SH-SY5Y (cell line): Measurements from ENCODE around the gene L1TD1.

Experiments used
- GATA2 ChIP-seq: IDR thresholded peaks from 2 replicates; pipeline ENCODE4 v1.6.1; 2011; ENCODE audit warnings: mild to moderate bottlenecking, low read depth, low read length
- GATA3 ChIP-seq: IDR thresholded peaks from 2 replicates; pipeline ENCODE4 v1.6.1; 2011; ENCODE audit warnings: low read depth, mild to moderate bottlenecking, low read length, moderate library complexity

L1TD1 gene

DNA sequence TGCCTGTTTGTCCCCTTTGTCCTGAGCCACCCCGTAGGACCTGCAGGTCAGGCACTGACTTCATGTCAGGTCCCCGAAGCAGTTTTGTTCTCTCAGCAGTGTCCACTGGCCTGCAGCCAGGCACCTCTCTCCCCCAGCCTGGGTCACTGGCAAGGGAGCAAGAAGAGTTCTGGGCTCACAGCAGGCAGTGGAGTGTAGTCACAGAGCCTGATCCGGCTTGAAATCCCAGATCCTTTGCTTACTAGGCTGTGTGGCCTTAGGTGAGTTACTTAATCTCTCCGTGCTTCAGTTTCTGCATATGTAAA lies 34.2 kb downstream of the L1TD1 start:
- TF ChIP-seq GATA2 (no peak), GATA3 (no peak)

DNA sequence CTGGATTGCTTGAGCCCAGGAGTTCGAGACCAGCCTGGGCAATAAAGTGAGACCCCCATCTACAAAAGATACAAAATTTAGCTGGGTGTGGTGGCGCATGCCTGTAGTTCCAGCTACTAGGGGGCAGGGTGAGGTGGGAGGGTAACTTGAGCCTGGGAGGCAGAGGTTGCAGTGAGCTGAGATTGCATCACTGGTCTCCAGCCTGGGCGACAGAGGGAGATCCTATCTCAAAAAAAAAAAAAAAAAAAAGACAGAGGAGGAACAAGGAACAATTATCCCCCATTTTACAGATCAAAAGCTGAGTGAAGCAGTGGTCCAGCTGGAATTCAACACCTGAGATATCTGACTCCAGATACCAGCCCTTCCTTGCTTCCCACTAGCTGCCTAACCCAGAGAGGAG lies 34.8 kb downstream of the L1TD1 start:
- TF ChIP-seq GATA2: no peak
- TF ChIP-seq GATA3: no peak

GRCh38 chr1:62229932-62230331 lies 35.3 kb downstream of the L1TD1 start:
- TF ChIP-seq GATA2 (peak; percentile 98), GATA3 (peak; percentile 94)

GRCh38 chr1:62230718-62231117 lies 36.1 kb downstream of the L1TD1 start:
- TF ChIP-seq GATA2 (no peak), GATA3 (no peak)

DNA sequence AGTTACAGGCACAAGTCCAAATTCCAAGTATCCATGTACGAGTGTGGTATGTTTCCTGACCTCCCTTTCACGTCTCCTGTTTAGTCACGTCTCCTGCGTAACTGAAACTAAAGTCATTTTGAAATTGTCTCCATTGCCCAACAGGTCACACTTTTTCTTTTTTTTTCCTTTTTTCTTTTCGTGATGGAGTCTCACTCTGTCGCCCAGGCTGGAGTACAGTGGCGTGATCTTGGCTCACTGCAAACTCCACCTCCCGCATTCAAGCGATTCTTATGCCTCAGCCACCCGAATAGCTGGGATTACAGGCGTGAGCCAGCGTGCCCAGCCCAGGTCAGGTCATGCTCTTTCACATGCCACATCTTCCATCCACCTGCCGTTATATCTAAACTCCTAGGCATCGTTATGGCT lies 38.2 kb downstream of the L1TD1 start:
- TF ChIP-seq GATA3: no peak
- TF ChIP-seq GATA2: no peak

- TF ChIP-seq GATA2: no peak
- TF ChIP-seq GATA3: no peak
These were observed 39.3 kb downstream of the L1TD1 start for GRCh38 chr1:62233926-62234450.

GRCh38 chr1:62234688-62235087 lies 40.0 kb downstream of the L1TD1 start:
- no peak for TF ChIP-seq GATA2
- TF ChIP-seq GATA3: no peak

DNA sequence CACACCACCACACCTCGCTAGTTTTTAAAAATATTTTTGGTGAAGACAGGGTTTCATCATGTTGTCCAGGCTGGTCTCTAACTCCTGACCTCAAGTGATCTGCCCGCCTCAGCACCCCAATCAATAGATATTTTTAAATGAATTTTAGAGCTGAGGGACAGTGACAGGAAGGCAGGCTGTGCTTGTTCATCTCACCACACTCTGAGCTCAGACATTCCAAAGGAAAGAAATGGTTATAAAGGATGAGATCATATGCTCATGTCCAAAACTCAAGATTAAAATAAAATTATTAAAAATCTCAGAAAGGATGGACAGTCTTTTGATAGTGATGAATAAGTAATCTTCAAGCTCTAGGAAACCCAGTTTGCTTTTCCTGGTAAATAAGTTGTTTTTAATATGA lies 40.9 kb downstream of the L1TD1 start:
- TF ChIP-seq GATA2 (no peak), GATA3 (no peak)

- TF ChIP-seq GATA3 (no peak), GATA2 (no peak)
These were observed 42.7 kb downstream of the L1TD1 start for GRCh38 chr1:62237361-62237760.

DNA sequence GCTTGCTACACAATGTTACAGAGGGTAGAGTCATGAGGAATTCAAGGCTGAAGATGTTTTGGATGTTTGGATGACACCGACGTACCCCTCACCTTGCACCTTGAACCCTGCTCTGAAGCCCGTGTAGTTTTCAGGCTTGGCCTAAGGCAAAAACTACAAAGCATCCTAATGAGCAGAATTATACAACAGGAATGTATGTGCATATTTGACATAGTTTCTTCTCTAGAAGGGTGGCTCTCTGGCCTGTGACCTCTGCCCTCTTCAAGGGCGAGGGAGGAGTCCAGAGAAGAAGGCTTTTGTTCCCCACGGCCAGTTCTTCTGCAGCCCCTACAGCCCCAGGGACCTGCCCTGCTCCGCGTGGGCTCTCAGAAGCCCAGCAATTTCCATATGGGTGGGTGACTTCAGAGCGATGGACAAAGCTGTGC lies 43.3 kb downstream of the L1TD1 start:
- no peak for TF ChIP-seq GATA2
- no peak for TF ChIP-seq GATA3

DNA sequence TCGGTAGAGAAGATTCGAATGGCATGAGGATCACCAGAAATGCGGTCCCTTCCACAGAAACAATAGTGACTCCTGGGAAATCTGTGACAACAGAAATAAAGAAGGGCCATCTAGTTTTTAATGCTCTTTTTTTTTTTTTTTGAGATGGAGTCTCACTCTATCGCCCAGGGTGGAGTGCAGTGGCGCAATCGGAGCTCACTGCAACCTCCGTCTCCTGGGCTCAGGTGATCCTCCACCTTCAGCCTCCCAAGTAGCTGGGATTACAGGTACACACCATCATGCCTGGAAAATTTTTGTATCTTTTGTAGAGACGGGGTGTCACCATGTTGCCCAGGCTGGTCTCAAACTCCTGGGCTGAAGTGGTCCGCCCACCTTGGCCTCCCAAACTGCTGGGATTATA lies 43.9 kb downstream of the L1TD1 start:
- no peak for TF ChIP-seq GATA2
- TF ChIP-seq GATA3: no peak

GRCh38 chr1:62240651-62241370 lies 46.2 kb downstream of the L1TD1 start:
- no peak for TF ChIP-seq GATA2
- TF ChIP-seq GATA3: no peak

GRCh38 chr1:62241371-62242131 lies 46.9 kb downstream of the L1TD1 start:
- no peak for TF ChIP-seq GATA3

GRCh38 chr1:62245201-62245600 lies 50.6 kb downstream of the L1TD1 start:
- TF ChIP-seq GATA3: no peak
- no peak for TF ChIP-seq GATA2

DNA sequence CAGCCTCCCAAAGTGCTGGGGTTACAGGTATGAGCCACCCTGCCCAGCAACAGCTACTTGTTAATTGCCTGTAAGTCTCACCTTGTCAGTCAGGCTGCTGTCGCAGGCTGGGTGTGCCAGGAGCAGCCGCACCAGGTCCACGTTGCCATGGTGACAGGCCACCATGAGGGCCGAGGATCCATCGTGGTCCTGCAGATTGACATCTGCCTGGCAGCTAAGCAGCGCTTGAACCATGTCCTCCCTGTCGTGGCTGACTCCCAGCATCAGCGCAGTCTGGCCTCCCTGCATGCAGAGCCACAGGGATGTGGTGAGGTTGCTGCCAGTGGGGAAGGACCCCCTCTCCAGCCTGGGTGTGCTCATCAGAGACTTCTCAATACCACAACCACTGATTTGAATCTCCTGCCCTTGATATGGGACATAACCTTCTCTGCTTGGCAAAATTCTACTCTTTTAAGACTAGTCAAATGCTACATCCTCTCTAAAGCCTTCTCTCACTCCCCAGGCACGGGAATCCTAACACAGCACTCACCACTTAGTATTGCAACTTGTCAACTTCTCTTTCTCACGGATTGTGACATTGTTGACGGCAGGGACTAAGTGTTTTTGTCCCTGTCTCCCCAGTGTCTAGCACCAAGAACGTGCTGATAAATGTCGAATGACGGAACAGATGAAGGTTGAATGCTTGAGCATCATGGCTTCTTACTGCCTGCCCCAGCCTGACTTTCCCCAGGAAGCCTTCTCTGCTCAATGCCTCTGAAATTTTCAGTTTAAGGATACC lies 52.9 kb downstream of the L1TD1 start:
- TF ChIP-seq GATA2 (no peak), GATA3 (no peak)

- TF ChIP-seq GATA2 (no peak), GATA3 (no peak)
These were observed 55.6 kb downstream of the L1TD1 start for GRCh38 chr1:62250126-62250726.
